Ishikawa (cell line): ENCODE measurements around the gene DKK1.

Experiments
- CEBPB ChIP-seq: IDR thresholded peaks from 2 replicates; pipeline ENCODE4 v1.6.1; 2012
- CREB1 ChIP-seq: IDR thresholded peaks from 2 replicates; pipeline ENCODE4 v1.6.1; 2012; ENCODE audit warnings: low read depth
- EGR1 ChIP-seq: IDR thresholded peaks from 2 replicates; pipeline ENCODE4 v1.6.1; 2012
- EP300 ChIP-seq: IDR thresholded peaks from 2 replicates; pipeline ENCODE4 v1.6.1; 2012; ENCODE audit warnings: borderline replicate concordance
- FOXM1 ChIP-seq: IDR thresholded peaks from 2 replicates; pipeline ENCODE4 v1.6.1; 2012; ENCODE audit warnings: low read depth, borderline replicate concordance
- NFIC ChIP-seq: IDR thresholded peaks from 2 replicates; pipeline ENCODE4 v1.6.1; 2012
- RAD21 ChIP-seq: IDR thresholded peaks from 2 replicates; pipeline ENCODE4 v1.6.1; 2012; ENCODE audit warnings: low read depth
- TAF1 ChIP-seq: IDR thresholded peaks from 2 replicates; pipeline ENCODE4 v1.6.1; 2012; ENCODE audit warnings: low read depth, mild to moderate bottlenecking
- TCF12 ChIP-seq: IDR thresholded peaks from 2 replicates; pipeline ENCODE4 v1.6.1; 2012; ENCODE audit warnings: low read depth
- TEAD4 ChIP-seq: IDR thresholded peaks from 2 replicates; pipeline ENCODE4 v1.6.1; 2012
- YY1 ChIP-seq: IDR thresholded peaks from 2 replicates; pipeline ENCODE4 v1.6.1; 2012; ENCODE audit warnings: low read depth
- ZBTB7A ChIP-seq: IDR thresholded peaks from 2 replicates; pipeline ENCODE4 v1.6.1; 2012; ENCODE audit warnings: low read depth
- TF ChIP-seq, protein P1 (sequence below): IDR thresholded peaks from 2 replicates; pipeline ENCODE4 v1.6.1; 2012; ENCODE audit warnings: low read depth, mild to moderate bottlenecking
- TF ChIP-seq, protein P2 (sequence below): IDR thresholded peaks from 2 replicates; pipeline ENCODE4 v1.6.1; 2012
- TF ChIP-seq, protein P3 (sequence below): IDR thresholded peaks from 2 replicates; pipeline ENCODE4 v1.6.1; 2012

DKK1 gene

DNA sequence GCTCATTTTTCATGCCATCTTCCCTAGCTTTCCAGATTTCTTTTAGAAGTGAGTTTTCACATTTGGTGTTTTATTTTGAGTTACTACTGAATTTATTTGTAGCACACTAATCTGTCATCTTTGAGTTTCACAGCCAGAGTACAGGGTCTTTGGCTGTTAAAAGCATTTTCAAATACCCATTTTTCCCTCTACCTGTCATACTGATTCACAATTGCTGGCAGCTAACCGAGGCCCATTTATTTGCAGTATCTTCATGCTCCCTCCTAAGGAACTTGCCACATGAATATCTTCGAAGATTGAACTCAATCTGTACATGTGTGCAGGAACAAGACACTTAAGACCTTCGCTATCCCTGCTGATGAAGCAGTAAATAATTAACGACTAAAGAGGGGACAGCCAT lies 44.8 kb upstream of the DKK1 start:
- TF ChIP-seq EGR1 (no peak), CREB1 (no peak), YY1 (no peak), NFIC (no peak), EP300 (no peak), ZBTB7A (no peak), TAF1 (no peak), CEBPB (no peak)
- TF ChIP-seq, protein P1, sequence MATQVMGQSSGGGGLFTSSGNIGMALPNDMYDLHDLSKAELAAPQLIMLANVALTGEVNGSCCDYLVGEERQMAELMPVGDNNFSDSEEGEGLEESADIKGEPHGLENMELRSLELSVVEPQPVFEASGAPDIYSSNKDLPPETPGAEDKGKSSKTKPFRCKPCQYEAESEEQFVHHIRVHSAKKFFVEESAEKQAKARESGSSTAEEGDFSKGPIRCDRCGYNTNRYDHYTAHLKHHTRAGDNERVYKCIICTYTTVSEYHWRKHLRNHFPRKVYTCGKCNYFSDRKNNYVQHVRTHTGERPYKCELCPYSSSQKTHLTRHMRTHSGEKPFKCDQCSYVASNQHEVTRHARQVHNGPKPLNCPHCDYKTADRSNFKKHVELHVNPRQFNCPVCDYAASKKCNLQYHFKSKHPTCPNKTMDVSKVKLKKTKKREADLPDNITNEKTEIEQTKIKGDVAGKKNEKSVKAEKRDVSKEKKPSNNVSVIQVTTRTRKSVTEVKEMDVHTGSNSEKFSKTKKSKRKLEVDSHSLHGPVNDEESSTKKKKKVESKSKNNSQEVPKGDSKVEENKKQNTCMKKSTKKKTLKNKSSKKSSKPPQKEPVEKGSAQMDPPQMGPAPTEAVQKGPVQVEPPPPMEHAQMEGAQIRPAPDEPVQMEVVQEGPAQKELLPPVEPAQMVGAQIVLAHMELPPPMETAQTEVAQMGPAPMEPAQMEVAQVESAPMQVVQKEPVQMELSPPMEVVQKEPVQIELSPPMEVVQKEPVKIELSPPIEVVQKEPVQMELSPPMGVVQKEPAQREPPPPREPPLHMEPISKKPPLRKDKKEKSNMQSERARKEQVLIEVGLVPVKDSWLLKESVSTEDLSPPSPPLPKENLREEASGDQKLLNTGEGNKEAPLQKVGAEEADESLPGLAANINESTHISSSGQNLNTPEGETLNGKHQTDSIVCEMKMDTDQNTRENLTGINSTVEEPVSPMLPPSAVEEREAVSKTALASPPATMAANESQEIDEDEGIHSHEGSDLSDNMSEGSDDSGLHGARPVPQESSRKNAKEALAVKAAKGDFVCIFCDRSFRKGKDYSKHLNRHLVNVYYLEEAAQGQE: no peak
- TF ChIP-seq, protein P2, sequence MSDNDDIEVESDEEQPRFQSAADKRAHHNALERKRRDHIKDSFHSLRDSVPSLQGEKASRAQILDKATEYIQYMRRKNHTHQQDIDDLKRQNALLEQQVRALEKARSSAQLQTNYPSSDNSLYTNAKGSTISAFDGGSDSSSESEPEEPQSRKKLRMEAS: no peak

DNA sequence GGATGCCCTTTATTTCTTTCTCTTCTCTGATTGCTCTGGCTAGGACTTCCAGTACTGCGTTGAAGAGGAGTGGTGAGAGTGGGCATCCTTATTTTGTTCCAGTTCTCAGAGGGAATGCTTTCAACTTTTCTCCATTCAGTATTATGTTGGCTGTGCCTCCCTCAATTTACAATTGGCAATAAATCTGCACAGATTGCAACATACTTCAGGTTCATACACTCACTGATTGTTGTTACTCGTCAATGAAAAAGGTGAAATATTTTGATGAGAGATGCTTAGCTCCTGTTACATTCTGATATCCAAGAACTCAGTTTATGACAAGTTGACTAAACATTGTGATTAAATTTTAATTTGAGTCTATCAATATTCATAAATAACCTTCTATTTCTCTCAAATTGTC lies 37.9 kb upstream of the DKK1 start:
- TF ChIP-seq TAF1 (no peak), TCF12 (no peak), TEAD4 (no peak), CEBPB (no peak), FOXM1 (no peak), NFIC (no peak), EP300 (no peak), ZBTB7A (no peak), YY1 (no peak), EGR1 (no peak)
- TF ChIP-seq, protein P3, sequence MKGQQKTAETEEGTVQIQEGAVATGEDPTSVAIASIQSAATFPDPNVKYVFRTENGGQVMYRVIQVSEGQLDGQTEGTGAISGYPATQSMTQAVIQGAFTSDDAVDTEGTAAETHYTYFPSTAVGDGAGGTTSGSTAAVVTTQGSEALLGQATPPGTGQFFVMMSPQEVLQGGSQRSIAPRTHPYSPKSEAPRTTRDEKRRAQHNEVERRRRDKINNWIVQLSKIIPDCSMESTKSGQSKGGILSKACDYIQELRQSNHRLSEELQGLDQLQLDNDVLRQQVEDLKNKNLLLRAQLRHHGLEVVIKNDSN: no peak
- TF ChIP-seq, protein P1: no peak

DNA sequence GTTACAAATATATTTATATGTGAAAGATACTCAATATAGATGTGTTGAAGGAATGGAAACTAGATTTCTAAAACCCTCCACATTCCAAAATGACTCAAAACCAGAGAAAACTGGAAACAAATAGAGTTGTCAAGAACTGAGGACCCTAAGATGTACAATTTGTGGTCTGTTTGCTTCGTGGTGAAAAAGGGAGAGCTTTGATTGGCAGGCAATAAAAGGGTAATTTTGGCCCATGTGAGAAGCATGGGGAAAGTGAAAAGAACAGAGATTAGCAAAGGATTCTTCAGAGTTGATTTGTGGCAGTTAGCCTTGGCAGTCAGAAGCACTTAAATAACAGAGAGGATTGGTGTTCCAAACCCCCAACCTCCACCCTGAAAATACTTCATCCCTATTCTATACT lies 37.1 kb upstream of the DKK1 start:
- no peak for TF ChIP-seq TAF1
- TF ChIP-seq TEAD4: no peak
- no peak for TF ChIP-seq CEBPB
- TF ChIP-seq, protein P1: no peak

DNA sequence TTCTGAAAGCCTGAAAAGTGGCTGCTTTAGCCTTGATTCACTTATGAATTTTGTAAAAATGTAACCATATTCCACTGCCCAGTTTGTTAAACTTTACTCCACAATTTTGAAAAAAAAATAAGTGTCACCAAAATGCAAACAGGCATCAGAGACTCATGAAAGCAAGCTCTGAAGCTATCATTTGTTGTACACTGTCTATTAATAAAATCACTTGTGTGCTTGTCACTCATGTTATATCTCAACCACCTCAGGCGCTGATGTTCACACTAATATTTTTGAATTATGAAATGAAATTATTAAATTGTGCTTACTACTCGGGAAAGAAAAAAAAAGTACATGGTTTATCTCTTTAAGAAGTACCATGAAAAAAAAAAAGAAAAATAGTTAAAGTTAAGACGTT lies 34.5 kb upstream of the DKK1 start:
- no peak for TF ChIP-seq CREB1
- TF ChIP-seq TEAD4: no peak
- TF ChIP-seq CEBPB: no peak
- TF ChIP-seq, protein P1: no peak
- TF ChIP-seq, protein P3: no peak
- no peak for TF ChIP-seq FOXM1
- TF ChIP-seq RAD21: no peak
- TF ChIP-seq NFIC: no peak
- no peak for TF ChIP-seq EGR1
- no peak for TF ChIP-seq TAF1
- TF ChIP-seq, protein P2: no peak
- TF ChIP-seq YY1: no peak
- TF ChIP-seq EP300: no peak
